Measurements from ENCODE around the gene ANKRD10.

DNA sequence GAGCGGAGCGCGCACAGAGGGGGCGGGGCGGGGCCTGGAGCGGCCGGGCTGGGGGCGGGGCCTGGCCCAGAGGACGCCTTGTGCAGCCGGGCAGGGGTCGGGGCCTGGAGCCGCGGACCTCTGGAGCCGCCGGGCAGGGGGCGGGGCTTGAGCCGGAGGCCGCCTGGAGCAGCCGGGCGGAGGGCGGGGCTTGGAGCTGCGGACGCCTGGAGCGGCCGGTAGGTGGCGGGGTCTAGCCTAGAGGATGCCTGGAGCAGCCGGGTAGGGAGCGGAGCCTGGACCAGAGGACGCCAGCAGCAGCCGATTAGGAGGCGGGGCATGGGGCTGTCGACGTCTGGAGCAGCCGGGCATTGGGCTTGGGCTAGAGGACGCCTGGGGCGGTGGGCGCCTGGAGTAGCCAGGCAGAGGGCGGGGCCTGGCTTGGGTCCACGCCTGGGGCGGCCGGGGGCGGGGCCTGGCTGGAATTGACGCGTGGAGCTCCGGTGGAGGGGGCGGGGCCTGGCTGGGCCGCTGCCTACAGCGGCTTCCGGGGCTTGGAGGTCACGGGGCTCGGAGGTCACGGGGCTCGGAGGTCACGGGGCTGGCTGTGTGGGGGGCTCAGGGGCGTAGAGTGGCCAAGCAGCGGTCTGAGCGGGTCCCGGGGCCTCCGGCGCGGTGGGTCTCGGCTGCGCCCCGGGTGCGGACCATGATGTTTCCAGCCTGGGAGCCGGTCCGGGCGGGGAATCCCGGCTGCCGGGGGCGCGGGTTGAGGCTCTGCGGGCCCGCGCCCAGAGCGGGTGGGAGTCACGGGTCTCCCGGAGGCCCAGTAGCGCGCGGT is at the start of gene ANKRD10:
- TF ChIP-seq, protein P1, sequence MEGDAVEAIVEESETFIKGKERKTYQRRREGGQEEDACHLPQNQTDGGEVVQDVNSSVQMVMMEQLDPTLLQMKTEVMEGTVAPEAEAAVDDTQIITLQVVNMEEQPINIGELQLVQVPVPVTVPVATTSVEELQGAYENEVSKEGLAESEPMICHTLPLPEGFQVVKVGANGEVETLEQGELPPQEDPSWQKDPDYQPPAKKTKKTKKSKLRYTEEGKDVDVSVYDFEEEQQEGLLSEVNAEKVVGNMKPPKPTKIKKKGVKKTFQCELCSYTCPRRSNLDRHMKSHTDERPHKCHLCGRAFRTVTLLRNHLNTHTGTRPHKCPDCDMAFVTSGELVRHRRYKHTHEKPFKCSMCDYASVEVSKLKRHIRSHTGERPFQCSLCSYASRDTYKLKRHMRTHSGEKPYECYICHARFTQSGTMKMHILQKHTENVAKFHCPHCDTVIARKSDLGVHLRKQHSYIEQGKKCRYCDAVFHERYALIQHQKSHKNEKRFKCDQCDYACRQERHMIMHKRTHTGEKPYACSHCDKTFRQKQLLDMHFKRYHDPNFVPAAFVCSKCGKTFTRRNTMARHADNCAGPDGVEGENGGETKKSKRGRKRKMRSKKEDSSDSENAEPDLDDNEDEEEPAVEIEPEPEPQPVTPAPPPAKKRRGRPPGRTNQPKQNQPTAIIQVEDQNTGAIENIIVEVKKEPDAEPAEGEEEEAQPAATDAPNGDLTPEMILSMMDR (IDR thresholded peaks at IDR 0.05): peak; percentile 87
- TF ChIP-seq EZH2 (IDR thresholded peaks at IDR 0.05): no peak
- no peak for TF ChIP-seq EZH2phosphoT487 (IDR thresholded peaks at IDR 0.05)
